WTC11 (cell line): ENCODE measurements around the gene CRCP. TPM values are rescaled to one million over a fixed set of nuclear protein-coding genes. Genes with fewer than 3 reads are reported as not detected.

Source experiments
- ATAC-seq: fragments of 200-7000 bp; cut with Tn5 transposase; 2 replicates; pipeline ENCODE4 v1.10.0; 2021; ENCODE audit warnings: mild to moderate bottlenecking, moderate library complexity
- CTCF ChIA-PET: fragments of 300-600 bp; sonication (Branson Sonifier 250); formaldehyde crosslinking; loops from one replicate; lab custom pipeline; 2021; ENCODE audit warnings: antibody characterized with exemption; lab: Charles Lee
- POLR2A ChIA-PET: fragments of 350-600 bp; sonication (Branson Sonifier 250); formaldehyde crosslinking; loops from one replicate; lab custom pipeline; 2021; ENCODE audit warnings: antibody characterized with exemption; lab: Charles Lee
- DNase-seq: peaks from one replicate; pipeline ENCODE4 v3.0.0; 2021; ENCODE audit warnings: low spot score
- H3K27ac Mint-ChIP-seq: 2 replicates; pipeline ENCODE4 v1.8.0; 2021; ENCODE audit warnings: mixed read lengths
- H3K27me3 Mint-ChIP-seq: 2 replicates; pipeline ENCODE4 v1.8.0; 2021; ENCODE audit warnings: low read depth, mild to moderate bottlenecking, moderate library complexity, mixed read lengths
- H3K36me3 Mint-ChIP-seq: 2 replicates; pipeline ENCODE4 v1.8.0; 2021; ENCODE audit warnings: mixed read lengths
- H3K4me1 Mint-ChIP-seq: 2 replicates; pipeline ENCODE4 v1.8.0; 2022; ENCODE audit warnings: mixed read lengths
- H3K4me3 Mint-ChIP-seq: 2 replicates; pipeline ENCODE4 v1.8.0; 2021; ENCODE audit warnings: mild to moderate bottlenecking, moderate library complexity, mixed read lengths
- H3K9me3 Mint-ChIP-seq: 2 replicates; pipeline ENCODE4 v1.8.0; 2021; ENCODE audit warnings: mixed read lengths
- CBFB ChIP-seq: sonication (generic); formaldehyde crosslinking; IDR thresholded peaks from 2 replicates; pipeline ENCODE4 v1.8.1; 2022; ENCODE audit warnings: mild to moderate bottlenecking, low read depth, missing genetic modification reagents
- CREB1 ChIP-seq: sonication (generic); formaldehyde crosslinking; IDR thresholded peaks from 2 replicates; pipeline ENCODE4 v1.8.0; 2023; ENCODE audit warnings: mild to moderate bottlenecking, missing genetic modification reagents
- ELF4 ChIP-seq: sonication (generic); formaldehyde crosslinking; IDR thresholded peaks from 2 replicates; pipeline ENCODE4 v1.8.1; 2022; ENCODE audit warnings: low read depth, mild to moderate bottlenecking, moderate library complexity, missing genetic modification reagents
- FOXK1 ChIP-seq: sonication (generic); formaldehyde crosslinking; IDR thresholded peaks from 2 replicates; pipeline ENCODE4 v1.8.0; 2022; ENCODE audit warnings: mild to moderate bottlenecking, moderate library complexity, missing genetic modification reagents
- FOXP1 ChIP-seq: sonication (generic); formaldehyde crosslinking; IDR thresholded peaks from 2 replicates; pipeline ENCODE4 v1.8.0; 2022; ENCODE audit warnings: missing genetic modification reagents, mild to moderate bottlenecking, moderate library complexity, borderline replicate concordance
- HMGA2 ChIP-seq: fragments of 250-450 bp; sonication (Bioruptor Pico); IDR thresholded peaks from 2 replicates; pipeline ENCODE4 v1.4.0; 2021; ENCODE audit warnings: mild to moderate bottlenecking, moderate library complexity
- IRF2 ChIP-seq: sonication (generic); formaldehyde crosslinking; IDR thresholded peaks from 2 replicates; pipeline ENCODE4 v1.8.0; 2022; ENCODE audit warnings: low read depth, missing genetic modification reagents, borderline replicate concordance
- KAT7 ChIP-seq: sonication (generic); formaldehyde crosslinking; IDR thresholded peaks from 2 replicates; pipeline ENCODE4 v1.8.1; 2023; ENCODE audit warnings: missing genetic modification reagents, mild to moderate bottlenecking, borderline replicate concordance
- NFATC4 ChIP-seq: fragments of 250-450 bp; sonication (Bioruptor Pico); IDR thresholded peaks from 2 replicates; pipeline ENCODE4 v1.9.0; 2021; ENCODE audit warnings: mild to moderate bottlenecking
- NFYB ChIP-seq: sonication (generic); formaldehyde crosslinking; conservative IDR thresholded peaks from 2 replicates; pipeline ENCODE4 v1.8.0; 2022; ENCODE audit warnings: low read depth, missing genetic modification reagents
- NR1H2 ChIP-seq: sonication (generic); formaldehyde crosslinking; IDR thresholded peaks from 2 replicates; pipeline ENCODE4 v1.9.0; 2021; ENCODE audit warnings: mild to moderate bottlenecking, moderate library complexity, missing genetic modification reagents
- RELA ChIP-seq: sonication (generic); formaldehyde crosslinking; IDR thresholded peaks from 2 replicates; pipeline ENCODE4 v1.8.1; 2022; ENCODE audit warnings: missing genetic modification reagents, mild to moderate bottlenecking, borderline replicate concordance
- SMAD4 ChIP-seq: sonication (generic); formaldehyde crosslinking; IDR thresholded peaks from 2 replicates; pipeline ENCODE4 v1.8.0; 2022; ENCODE audit warnings: mild to moderate bottlenecking, missing genetic modification reagents
- TEAD1 ChIP-seq: sonication (generic); formaldehyde crosslinking; IDR thresholded peaks from 2 replicates; pipeline ENCODE4 v1.8.0; 2022; ENCODE audit warnings: mild to moderate bottlenecking, missing genetic modification reagents
- TEAD4 ChIP-seq: sonication (generic); formaldehyde crosslinking; IDR thresholded peaks from 2 replicates; pipeline ENCODE4 v1.8.0; 2022; ENCODE audit warnings: mild to moderate bottlenecking, missing genetic modification reagents
- ZNF263 ChIP-seq: sonication (generic); formaldehyde crosslinking; IDR thresholded peaks from 2 replicates; pipeline ENCODE4 v1.8.1; 2022; ENCODE audit warnings: low read depth, mild to moderate bottlenecking, moderate library complexity, missing genetic modification reagents
- total RNA-seq: library from RNA; stranded (reverse); gene quantifications from 3 replicates; pipeline ENCODE4 v1.2.3, GENCODE V29; 2021
- TF ChIP-seq, protein P1 (sequence below): sonication (generic); formaldehyde crosslinking; IDR thresholded peaks from 2 replicates; pipeline ENCODE4 v1.8.0; 2023; ENCODE audit warnings: missing genetic modification reagents
- TF ChIP-seq, protein P2 (sequence below): sonication (generic); formaldehyde crosslinking; IDR thresholded peaks from 2 replicates; pipeline ENCODE4 v1.8.1; 2023; ENCODE audit warnings: mild to moderate bottlenecking, missing genetic modification reagents, borderline replicate concordance
- TF ChIP-seq, protein P3 (sequence below): sonication (generic); formaldehyde crosslinking; conservative IDR thresholded peaks from 2 replicates; pipeline ENCODE4 v1.8.1; 2023; ENCODE audit warnings: mild to moderate bottlenecking, low read depth, missing genetic modification reagents, moderate library complexity
- TF ChIP-seq, protein P4 (sequence below): sonication (generic); formaldehyde crosslinking; IDR thresholded peaks from 2 replicates; pipeline ENCODE4 v1.8.1; 2022; ENCODE audit warnings: missing genetic modification reagents, borderline replicate concordance
- TF ChIP-seq, protein P5 (sequence below): sonication (generic); formaldehyde crosslinking; conservative IDR thresholded peaks from 2 replicates; pipeline ENCODE4 v1.8.1; 2022; ENCODE audit warnings: mild to moderate bottlenecking, missing genetic modification reagents
- TF ChIP-seq, protein P6 (sequence below): sonication (generic); formaldehyde crosslinking; IDR thresholded peaks from 2 replicates; pipeline ENCODE4 v1.8.1; 2023; ENCODE audit warnings: mild to moderate bottlenecking, missing genetic modification reagents
- TF ChIP-seq, protein P7 (sequence below): fragments of 250-450 bp; sonication (Bioruptor Pico); IDR thresholded peaks from 2 replicates; pipeline ENCODE4 v1.9.0; 2021; ENCODE audit warnings: moderate library complexity, mild to moderate bottlenecking, inconsistent platforms, borderline replicate concordance
- TF ChIP-seq, protein P8 (sequence below): sonication (generic); formaldehyde crosslinking; IDR thresholded peaks from 2 replicates; pipeline ENCODE4 v1.8.0; 2022; ENCODE audit warnings: mild to moderate bottlenecking, missing genetic modification reagents

CRCP gene
- total RNA-seq, 1 experiment from 2014 or later = 23.3 TPM

DNA sequence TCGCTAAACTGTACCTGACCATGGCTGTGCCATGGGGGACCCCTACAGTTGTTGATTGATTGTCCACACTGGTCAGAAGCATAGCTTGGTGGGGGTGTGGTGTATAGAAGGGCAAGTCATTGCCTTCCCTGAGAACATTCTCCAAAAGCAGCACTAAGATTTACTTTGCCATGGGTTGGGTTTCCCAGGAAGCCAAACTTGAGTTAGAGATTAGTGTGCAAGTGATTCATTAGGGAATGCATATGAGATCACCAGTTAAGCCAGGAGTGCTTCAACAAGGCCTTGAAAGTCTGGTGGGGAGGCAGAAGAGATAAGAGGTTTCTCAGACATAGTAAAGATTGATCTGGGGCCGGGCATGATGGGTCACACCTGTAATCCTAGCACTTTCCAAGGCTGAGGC lies 69.1 kb downstream of the CRCP start (continued):
- TF ChIP-seq KAT7 (CRISPR knock-in tag) (no peak), RELA (CRISPR knock-in tag) (no peak), HMGA2 (CRISPR knock-in tag) (no peak), NFYB (CRISPR knock-in tag) (no peak), CREB1 (CRISPR knock-in tag) (no peak)
- TF ChIP-seq, protein P1, sequence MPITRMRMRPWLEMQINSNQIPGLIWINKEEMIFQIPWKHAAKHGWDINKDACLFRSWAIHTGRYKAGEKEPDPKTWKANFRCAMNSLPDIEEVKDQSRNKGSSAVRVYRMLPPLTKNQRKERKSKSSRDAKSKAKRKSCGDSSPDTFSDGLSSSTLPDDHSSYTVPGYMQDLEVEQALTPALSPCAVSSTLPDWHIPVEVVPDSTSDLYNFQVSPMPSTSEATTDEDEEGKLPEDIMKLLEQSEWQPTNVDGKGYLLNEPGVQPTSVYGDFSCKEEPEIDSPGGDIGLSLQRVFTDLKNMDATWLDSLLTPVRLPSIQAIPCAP = no peak

DNA sequence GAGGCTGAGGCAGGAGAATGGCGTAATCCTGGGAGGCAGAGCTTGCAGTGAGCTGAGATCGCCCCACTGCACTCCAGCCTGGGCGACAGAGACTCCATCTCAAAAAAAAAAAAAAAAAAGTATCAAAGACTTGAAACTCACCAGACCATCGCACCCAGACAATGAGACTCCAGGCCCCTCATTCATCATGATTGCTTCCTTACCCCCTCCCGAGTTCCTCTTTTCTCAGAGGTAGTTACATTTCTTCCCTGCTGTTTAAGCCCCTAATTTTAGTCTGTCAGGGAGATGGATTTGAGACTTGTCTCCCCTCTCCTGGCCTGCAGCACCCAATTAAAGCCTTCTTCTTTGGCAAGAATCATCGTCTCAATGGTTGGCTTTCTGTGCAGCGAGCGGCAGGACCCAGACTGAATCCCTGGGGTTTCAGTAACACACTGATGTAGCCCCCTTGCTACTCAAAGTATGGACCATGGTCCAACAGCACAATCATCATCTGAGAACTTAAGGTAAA lies 71.1 kb downstream of the CRCP start:
- no peaks in the 10 kb centered on the region for H3K4me1 Mint-ChIP-seq
- H3K36me3 Mint-ChIP-seq = peaks cover 3% of the 10 kb centered on the region; the same call in 1 of the 2 replicates
- H3K27me3 Mint-ChIP-seq = peaks cover 2% of the 10 kb centered on the region; the same call in 1 of the 2 replicates
- H3K4me3 Mint-ChIP-seq = no peak overlapping the region
- no peak for DNase-seq
- CTCF ChIA-PET = interaction anchor here (0.6 kb wide), 1 partner anchor 234 kb away, joined by 3 read pairs; no protein-coding TSS in a partner anchor
- POLR2A ChIA-PET = no interaction called here
- ATAC-seq = no peak
- no peak overlapping the region for H3K27ac Mint-ChIP-seq
- peaks cover 12% of the 10 kb centered on the region for H3K9me3 Mint-ChIP-seq
- TF ChIP-seq FOXK1 (CRISPR knock-in tag) = no peak
- TF ChIP-seq ZNF263 = no peak
- TF ChIP-seq, protein P2, sequence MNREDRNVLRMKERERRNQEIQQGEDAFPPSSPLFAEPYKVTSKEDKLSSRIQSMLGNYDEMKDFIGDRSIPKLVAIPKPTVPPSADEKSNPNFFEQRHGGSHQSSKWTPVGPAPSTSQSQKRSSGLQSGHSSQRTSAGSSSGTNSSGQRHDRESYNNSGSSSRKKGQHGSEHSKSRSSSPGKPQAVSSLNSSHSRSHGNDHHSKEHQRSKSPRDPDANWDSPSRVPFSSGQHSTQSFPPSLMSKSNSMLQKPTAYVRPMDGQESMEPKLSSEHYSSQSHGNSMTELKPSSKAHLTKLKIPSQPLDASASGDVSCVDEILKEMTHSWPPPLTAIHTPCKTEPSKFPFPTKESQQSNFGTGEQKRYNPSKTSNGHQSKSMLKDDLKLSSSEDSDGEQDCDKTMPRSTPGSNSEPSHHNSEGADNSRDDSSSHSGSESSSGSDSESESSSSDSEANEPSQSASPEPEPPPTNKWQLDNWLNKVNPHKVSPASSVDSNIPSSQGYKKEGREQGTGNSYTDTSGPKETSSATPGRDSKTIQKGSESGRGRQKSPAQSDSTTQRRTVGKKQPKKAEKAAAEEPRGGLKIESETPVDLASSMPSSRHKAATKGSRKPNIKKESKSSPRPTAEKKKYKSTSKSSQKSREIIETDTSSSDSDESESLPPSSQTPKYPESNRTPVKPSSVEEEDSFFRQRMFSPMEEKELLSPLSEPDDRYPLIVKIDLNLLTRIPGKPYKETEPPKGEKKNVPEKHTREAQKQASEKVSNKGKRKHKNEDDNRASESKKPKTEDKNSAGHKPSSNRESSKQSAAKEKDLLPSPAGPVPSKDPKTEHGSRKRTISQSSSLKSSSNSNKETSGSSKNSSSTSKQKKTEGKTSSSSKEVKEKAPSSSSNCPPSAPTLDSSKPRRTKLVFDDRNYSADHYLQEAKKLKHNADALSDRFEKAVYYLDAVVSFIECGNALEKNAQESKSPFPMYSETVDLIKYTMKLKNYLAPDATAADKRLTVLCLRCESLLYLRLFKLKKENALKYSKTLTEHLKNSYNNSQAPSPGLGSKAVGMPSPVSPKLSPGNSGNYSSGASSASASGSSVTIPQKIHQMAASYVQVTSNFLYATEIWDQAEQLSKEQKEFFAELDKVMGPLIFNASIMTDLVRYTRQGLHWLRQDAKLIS (CRISPR knock-in tag) = no peak
- no peak for TF ChIP-seq NFATC4 (CRISPR knock-in tag)
- TF ChIP-seq, protein P3, sequence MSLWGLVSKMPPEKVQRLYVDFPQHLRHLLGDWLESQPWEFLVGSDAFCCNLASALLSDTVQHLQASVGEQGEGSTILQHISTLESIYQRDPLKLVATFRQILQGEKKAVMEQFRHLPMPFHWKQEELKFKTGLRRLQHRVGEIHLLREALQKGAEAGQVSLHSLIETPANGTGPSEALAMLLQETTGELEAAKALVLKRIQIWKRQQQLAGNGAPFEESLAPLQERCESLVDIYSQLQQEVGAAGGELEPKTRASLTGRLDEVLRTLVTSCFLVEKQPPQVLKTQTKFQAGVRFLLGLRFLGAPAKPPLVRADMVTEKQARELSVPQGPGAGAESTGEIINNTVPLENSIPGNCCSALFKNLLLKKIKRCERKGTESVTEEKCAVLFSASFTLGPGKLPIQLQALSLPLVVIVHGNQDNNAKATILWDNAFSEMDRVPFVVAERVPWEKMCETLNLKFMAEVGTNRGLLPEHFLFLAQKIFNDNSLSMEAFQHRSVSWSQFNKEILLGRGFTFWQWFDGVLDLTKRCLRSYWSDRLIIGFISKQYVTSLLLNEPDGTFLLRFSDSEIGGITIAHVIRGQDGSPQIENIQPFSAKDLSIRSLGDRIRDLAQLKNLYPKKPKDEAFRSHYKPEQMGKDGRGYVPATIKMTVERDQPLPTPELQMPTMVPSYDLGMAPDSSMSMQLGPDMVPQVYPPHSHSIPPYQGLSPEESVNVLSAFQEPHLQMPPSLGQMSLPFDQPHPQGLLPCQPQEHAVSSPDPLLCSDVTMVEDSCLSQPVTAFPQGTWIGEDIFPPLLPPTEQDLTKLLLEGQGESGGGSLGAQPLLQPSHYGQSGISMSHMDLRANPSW (CRISPR knock-in tag) = no peak
- no peak for TF ChIP-seq ELF4 (CRISPR knock-in tag)
- no peak for TF ChIP-seq FOXP1 (CRISPR knock-in tag)
- TF ChIP-seq, protein P4, sequence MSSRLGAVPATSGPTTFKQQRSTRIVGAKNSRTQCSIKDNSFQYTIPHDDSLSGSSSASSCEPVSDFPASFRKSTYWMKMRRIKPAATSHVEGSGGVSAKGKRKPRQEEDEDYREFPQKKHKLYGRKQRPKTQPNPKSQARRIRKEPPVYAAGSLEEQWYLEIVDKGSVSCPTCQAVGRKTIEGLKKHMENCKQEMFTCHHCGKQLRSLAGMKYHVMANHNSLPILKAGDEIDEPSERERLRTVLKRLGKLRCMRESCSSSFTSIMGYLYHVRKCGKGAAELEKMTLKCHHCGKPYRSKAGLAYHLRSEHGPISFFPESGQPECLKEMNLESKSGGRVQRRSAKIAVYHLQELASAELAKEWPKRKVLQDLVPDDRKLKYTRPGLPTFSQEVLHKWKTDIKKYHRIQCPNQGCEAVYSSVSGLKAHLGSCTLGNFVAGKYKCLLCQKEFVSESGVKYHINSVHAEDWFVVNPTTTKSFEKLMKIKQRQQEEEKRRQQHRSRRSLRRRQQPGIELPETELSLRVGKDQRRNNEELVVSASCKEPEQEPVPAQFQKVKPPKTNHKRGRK (CRISPR knock-in tag) = no peak
- TF ChIP-seq TEAD4 (CRISPR knock-in tag) = no peak
- TF ChIP-seq, protein P5, sequence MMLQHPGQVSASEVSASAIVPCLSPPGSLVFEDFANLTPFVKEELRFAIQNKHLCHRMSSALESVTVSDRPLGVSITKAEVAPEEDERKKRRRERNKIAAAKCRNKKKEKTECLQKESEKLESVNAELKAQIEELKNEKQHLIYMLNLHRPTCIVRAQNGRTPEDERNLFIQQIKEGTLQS (CRISPR knock-in tag) = no peak
- TF ChIP-seq NR1H2 (CRISPR knock-in tag) = no peak
- TF ChIP-seq, protein P6, sequence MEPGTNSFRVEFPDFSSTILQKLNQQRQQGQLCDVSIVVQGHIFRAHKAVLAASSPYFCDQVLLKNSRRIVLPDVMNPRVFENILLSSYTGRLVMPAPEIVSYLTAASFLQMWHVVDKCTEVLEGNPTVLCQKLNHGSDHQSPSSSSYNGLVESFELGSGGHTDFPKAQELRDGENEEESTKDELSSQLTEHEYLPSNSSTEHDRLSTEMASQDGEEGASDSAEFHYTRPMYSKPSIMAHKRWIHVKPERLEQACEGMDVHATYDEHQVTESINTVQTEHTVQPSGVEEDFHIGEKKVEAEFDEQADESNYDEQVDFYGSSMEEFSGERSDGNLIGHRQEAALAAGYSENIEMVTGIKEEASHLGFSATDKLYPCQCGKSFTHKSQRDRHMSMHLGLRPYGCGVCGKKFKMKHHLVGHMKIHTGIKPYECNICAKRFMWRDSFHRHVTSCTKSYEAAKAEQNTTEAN = no peak
- TF ChIP-seq, protein P7, sequence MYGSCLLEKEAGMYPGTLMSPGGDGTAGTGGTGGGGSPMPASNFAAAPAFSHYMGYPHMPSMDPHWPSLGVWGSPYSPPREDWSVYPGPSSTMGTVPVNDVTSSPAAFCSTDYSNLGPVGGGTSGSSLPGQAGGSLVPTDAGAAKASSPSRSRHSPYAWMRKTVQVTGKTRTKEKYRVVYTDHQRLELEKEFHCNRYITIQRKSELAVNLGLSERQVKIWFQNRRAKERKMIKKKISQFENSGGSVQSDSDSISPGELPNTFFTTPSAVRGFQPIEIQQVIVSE = no peak
- TF ChIP-seq TEAD1 (CRISPR knock-in tag) = no peak
- TF ChIP-seq SMAD4 (CRISPR knock-in tag) = no peak
- no peak for TF ChIP-seq HMGA2 (CRISPR knock-in tag)
- TF ChIP-seq, protein P8, sequence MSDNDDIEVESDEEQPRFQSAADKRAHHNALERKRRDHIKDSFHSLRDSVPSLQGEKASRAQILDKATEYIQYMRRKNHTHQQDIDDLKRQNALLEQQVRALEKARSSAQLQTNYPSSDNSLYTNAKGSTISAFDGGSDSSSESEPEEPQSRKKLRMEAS = no peak
- TF ChIP-seq CBFB = no peak
- no peak for TF ChIP-seq IRF2 (CRISPR knock-in tag)
